GM12864 (cell line): ENCODE results near the gene DYNC1H1.

Source experiments
- DNase-seq: peaks from one replicate; pipeline ENCODE4 v3.0.0-alpha.2; 2011; ENCODE audit warnings: low read depth
- H3K4me3 ChIP-seq: 2 replicates; pipeline ENCODE4 v1.5.1; 2011; ENCODE audit warnings: mild to moderate bottlenecking, low read depth, low read length, control low read depth
- TF ChIP-seq, protein P1 (sequence below): IDR thresholded peaks from 2 replicates; pipeline ENCODE4 v1.5.1; 2011; ENCODE audit warnings: low read depth, mild to moderate bottlenecking, moderate library complexity, low read length, control low read depth, inconsistent platforms; ENCODE audit errors: missing control alignments

The DYNC1H1 gene

DNA sequence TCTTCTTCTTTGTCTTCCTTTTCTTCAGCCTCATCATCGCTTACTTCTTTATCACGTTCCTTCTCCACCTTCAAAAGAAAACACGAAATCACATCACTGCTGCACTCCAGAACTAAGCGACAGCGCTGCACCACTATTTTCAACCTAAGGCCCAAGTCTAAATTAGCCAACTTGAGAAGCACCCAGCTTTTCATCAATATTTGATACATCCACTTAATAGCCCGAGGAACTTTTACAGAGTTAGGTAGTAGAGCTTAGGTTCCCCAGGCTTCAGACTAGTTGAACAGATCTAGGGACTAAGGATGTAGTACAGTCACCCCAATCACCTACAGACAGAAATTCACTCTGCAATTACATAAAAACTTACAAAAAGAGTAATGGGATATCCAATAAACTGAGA, 120.6 kb downstream of the DYNC1H1 start:
- no peak for DNase-seq

DNA sequence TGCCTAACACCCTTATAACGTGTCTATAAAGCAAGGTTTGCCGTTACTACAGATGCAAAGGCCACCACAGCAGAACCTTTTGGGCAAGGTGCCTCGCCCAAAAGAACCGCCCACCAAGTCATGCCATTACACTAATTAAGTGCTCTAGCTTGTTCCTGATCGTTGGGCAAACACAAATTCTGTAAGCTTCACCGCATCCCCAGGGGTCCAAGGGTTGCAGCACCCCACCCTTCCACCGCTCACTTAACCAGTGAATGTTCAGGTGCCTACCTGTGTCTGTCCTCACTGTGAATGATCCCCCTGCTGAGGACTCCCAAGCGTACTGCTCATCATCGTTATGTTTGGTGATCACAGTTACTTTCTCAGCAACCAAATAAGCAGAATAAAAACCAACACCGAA, 121.1 kb downstream of the DYNC1H1 start:
- no peak for DNase-seq
- H3K4me3 ChIP-seq = peak overlapping the region; percentile 82
- TF ChIP-seq, protein P1, sequence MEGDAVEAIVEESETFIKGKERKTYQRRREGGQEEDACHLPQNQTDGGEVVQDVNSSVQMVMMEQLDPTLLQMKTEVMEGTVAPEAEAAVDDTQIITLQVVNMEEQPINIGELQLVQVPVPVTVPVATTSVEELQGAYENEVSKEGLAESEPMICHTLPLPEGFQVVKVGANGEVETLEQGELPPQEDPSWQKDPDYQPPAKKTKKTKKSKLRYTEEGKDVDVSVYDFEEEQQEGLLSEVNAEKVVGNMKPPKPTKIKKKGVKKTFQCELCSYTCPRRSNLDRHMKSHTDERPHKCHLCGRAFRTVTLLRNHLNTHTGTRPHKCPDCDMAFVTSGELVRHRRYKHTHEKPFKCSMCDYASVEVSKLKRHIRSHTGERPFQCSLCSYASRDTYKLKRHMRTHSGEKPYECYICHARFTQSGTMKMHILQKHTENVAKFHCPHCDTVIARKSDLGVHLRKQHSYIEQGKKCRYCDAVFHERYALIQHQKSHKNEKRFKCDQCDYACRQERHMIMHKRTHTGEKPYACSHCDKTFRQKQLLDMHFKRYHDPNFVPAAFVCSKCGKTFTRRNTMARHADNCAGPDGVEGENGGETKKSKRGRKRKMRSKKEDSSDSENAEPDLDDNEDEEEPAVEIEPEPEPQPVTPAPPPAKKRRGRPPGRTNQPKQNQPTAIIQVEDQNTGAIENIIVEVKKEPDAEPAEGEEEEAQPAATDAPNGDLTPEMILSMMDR = no peak

More for the DNA sequence above, 120.6 kb downstream of the DYNC1H1 start:
- H3K4me3 ChIP-seq = peak overlapping the region; percentile 82
- TF ChIP-seq, protein P1 = no peak

DNA sequence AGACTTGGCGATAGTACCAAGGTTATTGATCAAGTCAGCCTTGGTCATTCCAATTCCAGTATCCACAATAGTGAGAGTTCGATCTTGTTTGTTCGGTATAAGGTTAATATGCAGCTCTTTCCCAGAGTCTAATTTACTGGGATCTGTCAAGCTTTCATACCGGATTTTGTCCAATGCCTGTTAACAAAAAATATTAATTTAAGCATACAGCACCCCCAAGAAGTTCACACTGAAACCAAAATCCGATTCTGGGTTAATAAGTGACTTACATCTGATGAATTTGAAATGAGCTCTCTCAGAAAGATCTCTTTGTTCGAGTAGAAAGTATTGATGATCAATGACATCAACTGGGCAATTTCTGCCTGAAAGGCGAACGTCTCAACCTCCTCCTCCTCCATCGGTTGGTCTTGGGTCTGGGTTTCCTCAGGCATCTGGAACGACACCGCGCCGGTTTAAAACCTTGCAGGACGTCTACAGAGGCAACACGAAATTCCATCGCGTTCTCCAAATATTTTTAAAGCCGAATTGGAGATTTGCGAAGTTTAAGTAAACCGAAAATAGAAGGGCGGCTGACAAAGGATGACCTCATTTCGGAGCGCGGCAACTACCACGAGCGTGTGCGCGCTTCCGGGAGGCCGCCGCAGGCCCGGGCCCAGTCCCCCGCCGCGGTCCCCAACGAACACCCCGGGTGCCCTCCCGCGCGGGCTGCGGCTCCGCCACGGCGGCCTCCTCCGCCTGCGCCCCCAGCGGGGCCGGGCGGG, 121.8 kb downstream of the DYNC1H1 start:
- peak overlapping the region; percentile 82 for H3K4me3 ChIP-seq
- TF ChIP-seq, protein P1 = no peak
- DNase-seq = no peak

DNA sequence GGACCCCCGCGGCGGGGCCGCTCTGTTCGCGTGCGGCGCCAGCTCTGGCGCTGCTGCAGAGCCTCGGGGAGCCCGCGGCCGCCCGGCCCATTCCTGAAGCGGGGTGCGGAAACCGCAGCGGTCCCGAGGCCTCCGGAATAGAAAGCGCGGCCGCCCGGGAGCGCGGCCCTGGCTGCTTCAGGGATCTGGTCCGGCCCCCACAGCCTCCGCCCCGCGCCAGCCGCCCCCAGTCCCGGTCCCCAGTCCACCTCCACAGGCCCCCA, 122.3 kb downstream of the DYNC1H1 start:
- TF ChIP-seq, protein P1 = no peak
- no peak for DNase-seq
- H3K4me3 ChIP-seq = peak overlapping the region; percentile 82

DNA sequence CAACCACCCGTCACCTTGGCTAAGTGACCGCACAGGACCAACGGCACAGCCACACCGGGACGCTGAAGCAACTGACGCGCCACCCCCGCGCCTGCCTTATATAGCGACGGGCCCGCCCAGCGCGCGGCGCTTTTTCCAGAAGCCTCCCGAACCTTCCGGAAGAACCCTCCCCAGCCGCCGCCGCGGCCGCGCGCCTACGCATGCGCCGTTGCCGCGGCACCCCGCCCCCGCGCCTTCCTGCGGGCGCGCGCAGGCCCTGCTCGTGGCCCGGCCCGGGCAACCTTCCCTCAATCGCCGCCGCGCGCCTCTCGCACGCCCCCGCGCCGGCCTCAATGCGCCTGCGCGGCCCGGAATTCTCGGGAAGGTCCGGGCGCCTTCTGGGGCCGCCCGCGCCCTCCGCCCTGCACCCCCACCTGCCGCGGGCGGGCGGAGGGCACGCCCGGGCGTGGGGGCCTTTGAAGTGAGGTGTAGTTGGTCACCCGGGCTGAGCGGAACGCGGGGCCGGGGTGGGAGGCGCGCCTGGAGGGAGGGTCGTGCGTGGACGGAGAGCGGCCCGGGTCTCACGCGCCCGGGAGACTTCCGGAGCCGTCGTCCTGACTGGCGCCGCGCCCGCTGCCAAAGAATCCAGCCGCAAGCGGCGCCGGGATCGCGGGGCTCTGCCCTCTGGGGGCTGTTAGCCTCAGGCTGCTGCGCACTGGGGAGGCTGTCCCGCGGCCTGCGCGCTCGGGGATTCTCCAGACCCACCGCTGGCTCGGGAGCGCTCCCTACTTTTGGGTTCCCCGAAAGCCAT, 122.8 kb downstream of the DYNC1H1 start, which contains the start of gene HSP90AA1:
Gene HSP90AA1, minus strand, starts transcription at position 73 of the 790 bp plus-strand sequence. CDS start 666 bp downstream, outside the sequence.
- DNase-seq = peak; percentile 61
- TF ChIP-seq, protein P1 = no peak
- peak within 1 kb of the TSS; percentile 91 for H3K4me3 ChIP-seq

DNA sequence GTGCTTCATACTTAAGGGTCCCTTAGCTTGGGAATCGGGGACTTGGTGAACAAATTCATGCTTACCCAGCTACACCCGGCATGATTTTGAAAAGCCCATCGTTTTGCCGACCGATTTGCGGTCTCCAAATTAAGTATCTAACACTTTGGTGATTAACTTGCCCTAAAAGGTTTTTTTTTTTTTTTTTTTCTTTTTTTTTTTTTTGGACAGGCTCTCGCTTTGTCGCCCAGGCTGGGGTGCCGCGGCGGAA, 123.3 kb downstream of the DYNC1H1 start:
- TF ChIP-seq, protein P1 = no peak
- peak overlapping the region; percentile 91 for H3K4me3 ChIP-seq
- DNase-seq = no peak
